ENCODE results near the gene CARMIL1.
A peak's percentile ranks its signal among the peaks of the same experiment; 100 is the strongest.

CARMIL1 gene

GRCh38 chr6:25279748-25280343, 672 bp downstream of the CARMIL1 start:
- H2AFZ ChIP-seq (ENCODE audit: low read depth): peak overlapping the region; percentile 90
- H3K4me1 ChIP-seq (ENCODE audit: low read depth, poor library complexity, severe bottlenecking): peaks cover 29% of the 10 kb centered on the region
- H3K27ac ChIP-seq: peak overlapping the region; percentile 61; the same call in 1 of the 2 replicates
- TF ChIP-seq CTCF (conservative IDR thresholded peaks at IDR 0.05; ENCODE audit: low read depth, low read length): no peak
- H3K4me3 ChIP-seq (IDR thresholded peaks at IDR 0.05; ENCODE audit: insufficient read depth, low read depth, low read length): no peak overlapping the region
- no peaks in the 10 kb centered on the region for H3K36me3 ChIP-seq (ENCODE audit: insufficient read depth)
- peak overlapping the region; percentile 52 for H3K4me2 ChIP-seq
- no peaks in the 10 kb centered on the region for H4K20me1 ChIP-seq (ENCODE audit: insufficient read depth)
- H3K9ac ChIP-seq: peak overlapping the region; percentile 67
- H3K27me3 ChIP-seq (ENCODE audit: insufficient read depth, low read depth): no peaks in the 10 kb centered on the region
- peaks cover 9% of the 10 kb centered on the region; the same call in 1 of the 2 replicates for H3K79me2 ChIP-seq (ENCODE audit: insufficient read depth, low read depth)

- H3K27me3 ChIP-seq (ENCODE audit: insufficient read depth, low read depth): no peaks in the 10 kb centered on the region
- peaks cover 9% of the 10 kb centered on the region; the same call in 1 of the 2 replicates for H3K79me2 ChIP-seq (ENCODE audit: insufficient read depth, low read depth)
- H4K20me1 ChIP-seq (ENCODE audit: insufficient read depth): no peaks in the 10 kb centered on the region
- peak overlapping the region; percentile 67; the same call in 1 of the 2 replicates for H3K9ac ChIP-seq
- peaks cover 29% of the 10 kb centered on the region for H3K4me1 ChIP-seq (ENCODE audit: low read depth, poor library complexity, severe bottlenecking)
- no peaks in the 10 kb centered on the region for H3K36me3 ChIP-seq (ENCODE audit: insufficient read depth)
- H3K4me2 ChIP-seq: peak overlapping the region; percentile 52
- H3K4me3 ChIP-seq (IDR thresholded peaks at IDR 0.05; ENCODE audit: insufficient read depth, low read depth, low read length): no peak overlapping the region
- TF ChIP-seq CTCF (conservative IDR thresholded peaks at IDR 0.05; ENCODE audit: low read depth, low read length): no peak
- no peak overlapping the region for H3K27ac ChIP-seq
- 0 out of 2 replicates have a peak overlapping the region, but pooled peaks have one; percentile 90 for H2AFZ ChIP-seq (ENCODE audit: low read depth)
Observed at GRCh38 chr6:25280344-25281074, 1.3 kb downstream of the CARMIL1 start.

GRCh38 chr6:25286891-25287290, 7.7 kb downstream of the CARMIL1 start:
- H3K4me2 ChIP-seq: no peak overlapping the region
- no peaks in the 10 kb centered on the region for H3K36me3 ChIP-seq (ENCODE audit: insufficient read depth)
- peaks cover 18% of the 10 kb centered on the region for H3K79me2 ChIP-seq (ENCODE audit: insufficient read depth, low read depth)
- H3K27ac ChIP-seq: no peak overlapping the region
- H2AFZ ChIP-seq (ENCODE audit: low read depth): no peak overlapping the region
- no peaks in the 10 kb centered on the region for H3K4me1 ChIP-seq (ENCODE audit: low read depth, poor library complexity, severe bottlenecking)
- H3K27me3 ChIP-seq (ENCODE audit: insufficient read depth, low read depth): no peaks in the 10 kb centered on the region
- TF ChIP-seq CTCF (conservative IDR thresholded peaks at IDR 0.05; ENCODE audit: low read depth, low read length): no peak
- H4K20me1 ChIP-seq (ENCODE audit: insufficient read depth): no peaks in the 10 kb centered on the region; the same call in 1 of the 2 replicates
- no peak overlapping the region for H3K4me3 ChIP-seq (IDR thresholded peaks at IDR 0.05; ENCODE audit: insufficient read depth, low read depth, low read length)
- no peak overlapping the region for H3K9ac ChIP-seq

- H4K20me1 ChIP-seq (ENCODE audit: insufficient read depth): no peaks in the 10 kb centered on the region; the same call in 1 of the 2 replicates
- H3K9ac ChIP-seq: no peak overlapping the region
- no peak overlapping the region for H2AFZ ChIP-seq (ENCODE audit: low read depth)
- no peak overlapping the region for H3K4me3 ChIP-seq (IDR thresholded peaks at IDR 0.05; ENCODE audit: insufficient read depth, low read depth, low read length)
- H3K4me2 ChIP-seq: no peak overlapping the region
- H3K79me2 ChIP-seq (ENCODE audit: insufficient read depth, low read depth): peaks cover 21% of the 10 kb centered on the region
- no peak for TF ChIP-seq CTCF (conservative IDR thresholded peaks at IDR 0.05; ENCODE audit: low read depth, low read length)
- no peak overlapping the region for H3K27ac ChIP-seq
- no peaks in the 10 kb centered on the region for H3K4me1 ChIP-seq (ENCODE audit: low read depth, poor library complexity, severe bottlenecking)
- H3K27me3 ChIP-seq (ENCODE audit: insufficient read depth, low read depth): no peaks in the 10 kb centered on the region
- H3K36me3 ChIP-seq (ENCODE audit: insufficient read depth): no peaks in the 10 kb centered on the region
Observed at GRCh38 chr6:25287941-25288340, 8.8 kb downstream of the CARMIL1 start.

Measured in KMS-11 (cell line).